HT-29 (cell line): ENCODE results near the gene BTD. TPM values are rescaled to one million over a fixed set of nuclear protein-coding genes. Genes with fewer than 3 reads are reported as not detected.

Source experiments
- DNase-seq: peaks from one replicate; pipeline ENCODE4 v3.0.0-alpha.2; 2015; ENCODE audit warnings: low spot score
- small RNA-seq: library from RNA; depleted of rRNA; stranded (forward); fragments of <200 nt; gene quantifications from one replicate; pipeline ENCODE3, GENCODE V24; 2014
- total RNA-seq: library from RNA; depleted of rRNA; stranded (reverse); fragments of >200 nt; shearing (Covaris generic); gene quantifications from 2 replicates; pipeline ENCODE4 v1.2.3, GENCODE V29; 2014; rRNA removed

BTD gene
- total RNA-seq, 1 experiment from 2014 or later, result 17.4 TPM

- DNase-seq, result no peak
These were observed 64.1 kb downstream of the BTD start for GRCh38 chr3:15665510-15666150.

GRCh38 chr3:15666277-15666676 is 64.7 kb downstream of the BTD start:
- no peak for DNase-seq

GRCh38 chr3:15667484-15667883 is 65.9 kb downstream of the BTD start:
- no peak for DNase-seq

GRCh38 chr3:15673536-15673935 is 72.0 kb downstream of the BTD start:
- DNase-seq, result no peak

- DNase-seq, result no peak
These were observed 74.7 kb downstream of the BTD start for GRCh38 chr3:15676259-15676658.

GRCh38 chr3:15679306-15679705 is 77.8 kb downstream of the BTD start:
- no peak for DNase-seq

GRCh38 chr3:15681668-15682067 is 80.1 kb downstream of the BTD start:
- DNase-seq, result no peak

- DNase-seq, result no peak
These were observed 81.1 kb downstream of the BTD start for GRCh38 chr3:15682561-15683185.

- DNase-seq, result no peak
These were observed 81.7 kb downstream of the BTD start for GRCh38 chr3:15683253-15683652.

- DNase-seq, result no peak
These were observed 84.4 kb downstream of the BTD start for GRCh38 chr3:15685927-15686326.

GRCh38 chr3:15690230-15690629 is 88.7 kb downstream of the BTD start:
- no peak for DNase-seq

GRCh38 chr3:15690748-15691147 is 89.2 kb downstream of the BTD start:
- no peak for DNase-seq

GRCh38 chr3:15693355-15693754 is 91.8 kb downstream of the BTD start:
- no peak for DNase-seq

GRCh38 chr3:15694628-15695027 is 93.1 kb downstream of the BTD start:
- DNase-seq, result no peak

Small RNA genes lying within 50 kb of the gene (small RNA-seq; reads per million reads assigned to genes)
- not detected for gene MIR3134

Other genes with a start within 250 kb of the BTD start
- 8.7 and 10.4 TPM in 2 replicates for gene METTL6, start 174.2 kb upstream of the BTD start, total RNA-seq
- gene EAF1, start 174.1 kb upstream of the BTD start, total RNA-seq, result 19.6 and 25.2 TPM in 2 replicates
- not detected in 2 replicates for gene COLQ, start 80.0 kb upstream of the BTD start, total RNA-seq
- 22.4 and 23.6 TPM in 2 replicates for gene HACL1, start 176 bp upstream of the BTD start, total RNA-seq
- gene ANKRD28, start 196.2 kb downstream of the BTD start, total RNA-seq, result 21.4 and 28.5 TPM in 2 replicates